ENCODE data around the gene PLK5. TPM values are rescaled to one million over a fixed set of nuclear protein-coding genes. Genes with fewer than 3 reads are reported as not detected.

The PLK5 gene
- total RNA-seq, 1 experiment from 2014 or later, result 0.57 TPM

GRCh38 chr19:1521636-1522035, 2.2 kb upstream of the PLK5 start:
- H3K79me2 ChIP-seq (ENCODE audit: insufficient read depth, low read length), result no peaks in the 10 kb centered on the region
- H3K23ac ChIP-seq (ENCODE audit: insufficient read length, low read depth, low read length), result no peak overlapping the region
- H4K5ac ChIP-seq (ENCODE audit: insufficient read length, low read depth, low read length), result no peak overlapping the region
- no peak overlapping the region for H2AK5ac ChIP-seq (ENCODE audit: insufficient read length, low read length)
- H3K4me1 ChIP-seq (ENCODE audit: insufficient read depth, low read length), result no peaks in the 10 kb centered on the region
- TF ChIP-seq CTCF (conservative IDR thresholded peaks at IDR 0.05), result no peak
- H3K9me3 ChIP-seq (ENCODE audit: control insufficient read depth, low read depth, low read length), result no peaks in the 10 kb centered on the region
- H3K23me2 ChIP-seq (ENCODE audit: insufficient read length, low read depth, low read length, poor library complexity, severe bottlenecking), result peaks cover 2% of the 10 kb centered on the region
- H4K20me1 ChIP-seq (ENCODE audit: control insufficient read depth, insufficient read depth, insufficient read length), result peaks cover 3% of the 10 kb centered on the region
- no peak overlapping the region for H2BK15ac ChIP-seq (ENCODE audit: low read depth, low read length)
- no peak overlapping the region for H4K91ac ChIP-seq (ENCODE audit: insufficient read length, low read depth, low read length)
- no peak overlapping the region for H3K18ac ChIP-seq (ENCODE audit: insufficient read length, low read depth, low read length)
- no peak overlapping the region for H3K14ac ChIP-seq (ENCODE audit: insufficient read depth, low read length)
- Mint-ChIP-seq H3K27me3 (ENCODE audit: low read depth) (peaks cover 84% of the 10 kb centered on the region), H3K4me1 (peaks cover 6 to 7% of the 10 kb centered on the region in 2 experiments; a peak in 3 of 4 replicates), H3K36me3 (ENCODE audit: insufficient read depth in 1 of 3, low read depth in 3 of 3) (no peaks in the 10 kb centered on the region), H3K27ac (no peak overlapping the region), H3K4me3 (no peak overlapping the region), H3K9me3 (peaks cover 0 to 9% of the 10 kb centered on the region in 2 experiments; a peak in 3 of 5 replicates)
- H4K8ac ChIP-seq (replicated peaks; ENCODE audit: insufficient read length, low read depth, low read length), result no peak overlapping the region
- no peak overlapping the region for H2BK5ac ChIP-seq (ENCODE audit: insufficient read length, low read length)
- H3K4ac ChIP-seq (ENCODE audit: low read depth, low read length), result no peak overlapping the region
- no peak overlapping the region for H3T11ph ChIP-seq (ENCODE audit: low read length)
- no peak for DNase-seq
- no peak overlapping the region for H3K56ac ChIP-seq (ENCODE audit: insufficient read length, low read depth, low read length)
- no CpG with 5 or more reads among the region's 14 CpGs for WGBS (ENCODE audit: extremely low coverage, insufficient read length, low lambda C conversion rate)
- H3K27me3 ChIP-seq (ENCODE audit: insufficient read depth, low read length), result peaks cover 16% of the 10 kb centered on the region; the same call in 1 of the 2 replicates
- no peak overlapping the region for H2BK120ac ChIP-seq (ENCODE audit: low read depth, low read length, poor library complexity, severe bottlenecking)
- H3K27ac ChIP-seq (ENCODE audit: insufficient read length, low read depth, low read length), result no peak overlapping the region
- no peak overlapping the region for H2AFZ ChIP-seq (ENCODE audit: low read length)
- no peak overlapping the region for H2BK20ac ChIP-seq (ENCODE audit: low read depth, low read length, poor library complexity, severe bottlenecking)
- H3K9ac ChIP-seq (ENCODE audit: extremely low read depth, insufficient read length, low read length), result no peak overlapping the region
- no peaks in the 10 kb centered on the region for H3K79me1 ChIP-seq (ENCODE audit: insufficient read depth, low read depth, low read length, poor library complexity, severe bottlenecking)
- no peak overlapping the region for H2BK12ac ChIP-seq (ENCODE audit: insufficient read length, low read depth, low read length)
- H3K4me2 ChIP-seq (ENCODE audit: insufficient read depth, insufficient read length, low read length), result no peak overlapping the region
